Activated T-cell treated with anti-CD3 and anti-CD28 coated beads, Interleukin-2, amount 50 U/mL, for 72 hours (primary cell): ENCODE data around the gene CRADD. TPM values are rescaled to one million over a fixed set of nuclear protein-coding genes. Genes with fewer than 3 reads are reported as not detected.
A peak's percentile ranks its signal among the peaks of the same experiment; 100 is the strongest.
"Not testable (repeated sequence)": the region's sequence is repeated elsewhere in the genome, so short reads cannot be mapped to it uniquely, and the experiment has no call there.

Experiments used
- ATAC-seq, 2 donors: fragments of 150-1000 bp; cut with Tn5 transposase; replicated peaks in 1 of 2; 2 replicates each; pipeline ENCODE4 v1.10.0; 2021; ENCODE audit warnings: moderate library complexity in 2 of 2, mild to moderate bottlenecking in 1 of 2
- DNase-seq, 2 donors: peaks; one replicate each; pipeline ENCODE4 v3.0.0; 2021 to 2022; ENCODE audit warnings: mixed read lengths in 1 of 2
- H3K27ac Mint-ChIP-seq: one replicate; pipeline ENCODE4 v1.8.0; 2022; ENCODE audit warnings: mild to moderate bottlenecking, moderate library complexity, mixed read lengths
- H3K27me3 Mint-ChIP-seq: one replicate; pipeline ENCODE4 v1.8.0; 2022; ENCODE audit warnings: low read depth, mixed read lengths
- H3K36me3 Mint-ChIP-seq, 2 donors: one replicate each; pipeline ENCODE4 v1.8.0; 2022; ENCODE audit warnings: mixed read lengths in 2 of 2, mild to moderate bottlenecking in 1 of 2; ENCODE audit not compliant: insufficient read depth in 2 of 2
- H3K4me1 Mint-ChIP-seq: one replicate; pipeline ENCODE4 v1.8.0; 2022; ENCODE audit warnings: low read depth, mixed read lengths
- H3K4me3 Mint-ChIP-seq, 2 donors: one replicate each; pipeline ENCODE4 v1.8.0; 2022; ENCODE audit warnings: mild to moderate bottlenecking in 2 of 2, mixed read lengths in 2 of 2, moderate library complexity in 2 of 2
- H3K9me3 Mint-ChIP-seq, 2 donors: one replicate each; pipeline ENCODE4 v1.8.0; 2022; ENCODE audit warnings: mixed read lengths in 2 of 2
- total RNA-seq, 2 donors: library from RNA; stranded (reverse); gene quantifications; one replicate each; pipeline ENCODE4 v1.2.3, GENCODE V29; 2022

The CRADD gene
- total RNA-seq, 2 donors from 2014 or later, result 8.6 to 9.1 TPM

DNA sequence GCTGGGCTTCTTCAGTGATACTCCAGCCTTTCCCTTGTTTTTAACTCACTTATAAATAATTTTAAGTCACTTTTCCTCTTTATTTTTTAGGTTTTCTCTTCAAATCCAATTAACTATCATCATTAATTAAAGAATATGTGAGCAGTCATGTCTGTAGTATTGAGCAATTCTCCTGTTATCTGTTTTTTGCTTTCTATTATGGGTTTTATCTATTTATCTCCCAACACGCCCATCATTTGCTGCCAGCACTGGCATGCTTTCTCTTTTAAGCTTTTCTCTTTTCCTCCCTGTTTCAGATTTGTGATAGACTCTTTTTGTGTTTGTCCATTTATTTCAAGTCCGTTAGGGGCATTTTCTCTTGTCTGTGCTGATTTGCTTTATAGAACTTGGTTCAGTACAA lies 72.3 kb downstream of the CRADD start:
- no peak overlapping the region for H3K4me3 Mint-ChIP-seq
- peaks cover 19% of the 10 kb centered on the region for H3K4me1 Mint-ChIP-seq
- no peaks in the 10 kb centered on the region for H3K27me3 Mint-ChIP-seq

GRCh38 chr12:93750056-93750455 lies 72.9 kb downstream of the CRADD start:
- Mint-ChIP-seq H3K36me3 (peaks cover 12 to 26% of the 10 kb centered on the region in 2 donors), H3K9me3 (peaks cover 11 to 12% of the 10 kb centered on the region in 2 donors), H3K27ac (peak overlapping the region; percentile 66), H3K4me3 (no peak overlapping the region), H3K4me1 (peaks cover 17% of the 10 kb centered on the region), H3K27me3 (no peaks in the 10 kb centered on the region)
- DNase-seq (no peak), ATAC-seq (no peak)

More for the DNA sequence above, 72.3 kb downstream of the CRADD start:
- Mint-ChIP-seq H3K27ac (peak overlapping the region; percentile 66), H3K9me3 (peaks cover 7 to 12% of the 10 kb centered on the region in 2 donors), H3K36me3 (peaks cover 10 to 21% of the 10 kb centered on the region in 2 donors)
- ATAC-seq (no peak), DNase-seq (no peak)

- H3K27me3 Mint-ChIP-seq, result no peaks in the 10 kb centered on the region
- DNase-seq, result no peak
- H3K9me3 Mint-ChIP-seq, result peaks cover 11 to 12% of the 10 kb centered on the region in 2 donors
- ATAC-seq, result no peak
- no peak overlapping the region for H3K27ac Mint-ChIP-seq
- peaks cover 7% of the 10 kb centered on the region for H3K4me1 Mint-ChIP-seq
- H3K36me3 Mint-ChIP-seq, result peaks cover 12 to 27% of the 10 kb centered on the region in 2 donors
- H3K4me3 Mint-ChIP-seq, result no peak overlapping the region
These were observed 74.9 kb downstream of the CRADD start for GRCh38 chr12:93751864-93752610.

DNA sequence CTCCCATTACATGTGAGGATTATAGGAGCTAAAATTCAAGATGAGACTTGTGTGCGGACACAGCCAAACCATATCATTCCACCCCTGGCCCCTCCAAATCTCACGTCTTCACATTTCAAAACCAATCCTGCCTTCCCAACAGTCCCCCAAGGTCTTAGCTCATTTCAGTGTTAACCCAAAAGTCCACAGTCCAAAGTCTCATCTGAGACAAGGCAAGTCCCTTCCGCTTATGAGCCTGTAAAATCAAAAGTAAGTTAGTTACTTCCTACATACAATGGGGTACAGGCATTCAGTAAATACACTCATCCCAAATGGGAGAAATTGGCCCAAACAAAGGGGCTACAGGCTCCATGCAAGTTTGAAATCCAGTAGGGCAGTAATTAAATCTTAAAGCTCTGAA lies 76.1 kb downstream of the CRADD start:
- DNase-seq (no peak), ATAC-seq (no peak)
- H3K27me3 Mint-ChIP-seq, result no peaks in the 10 kb centered on the region
- H3K9me3 Mint-ChIP-seq, result peaks cover 11 to 12% of the 10 kb centered on the region in 2 donors
- peaks cover 14% of the 10 kb centered on the region for H3K4me1 Mint-ChIP-seq
- no peak overlapping the region for H3K4me3 Mint-ChIP-seq
- peaks cover 12 to 27% of the 10 kb centered on the region in 2 donors for H3K36me3 Mint-ChIP-seq
- no peak overlapping the region for H3K27ac Mint-ChIP-seq

DNA sequence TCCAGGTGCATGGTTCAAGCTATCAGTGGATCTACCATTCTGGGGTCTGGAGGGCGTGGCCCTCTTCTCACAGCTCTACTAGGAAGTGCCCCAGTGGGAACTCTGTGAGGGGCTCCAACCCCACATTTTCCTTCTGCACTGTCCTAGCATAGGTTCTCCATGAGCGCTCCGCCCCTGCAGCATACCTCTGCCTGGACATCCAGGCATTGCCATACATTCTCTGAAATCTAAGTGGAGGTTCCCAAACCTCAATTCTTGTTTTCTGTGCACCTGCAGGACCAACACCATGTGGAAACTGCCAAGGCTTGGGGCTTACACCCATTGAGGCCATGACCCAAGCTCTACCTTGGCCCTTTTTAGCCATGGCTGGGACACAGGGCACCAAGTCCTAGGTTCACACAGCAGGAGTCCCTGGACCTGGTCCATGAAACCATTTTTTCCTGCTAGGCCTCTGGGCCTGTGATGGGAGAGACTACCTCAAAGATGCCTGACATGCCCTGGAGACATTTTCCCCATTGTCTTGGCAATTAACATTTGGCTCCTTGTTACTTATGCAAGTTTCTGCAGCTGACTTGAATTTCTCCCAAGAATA lies 76.8 kb downstream of the CRADD start:
- H3K9me3 Mint-ChIP-seq, result peaks cover 11 to 12% of the 10 kb centered on the region in 2 donors
- no peak overlapping the region for H3K27ac Mint-ChIP-seq
- DNase-seq, result no peak
- no peaks in the 10 kb centered on the region for H3K27me3 Mint-ChIP-seq
- peaks cover 16% of the 10 kb centered on the region for H3K4me1 Mint-ChIP-seq
- peaks cover 12 to 27% of the 10 kb centered on the region in 2 donors for H3K36me3 Mint-ChIP-seq
- H3K4me3 Mint-ChIP-seq, result no peak overlapping the region
- no peak for ATAC-seq

- peaks cover 12 to 27% of the 10 kb centered on the region in 2 donors for H3K36me3 Mint-ChIP-seq
- H3K4me1 Mint-ChIP-seq, result peaks cover 19% of the 10 kb centered on the region
- not testable (repeated sequence) for H3K4me3 Mint-ChIP-seq, DNase-seq, H3K27me3 Mint-ChIP-seq, H3K27ac Mint-ChIP-seq, ATAC-seq
- peaks cover 11 to 12% of the 10 kb centered on the region in 2 donors for H3K9me3 Mint-ChIP-seq
These were observed 77.7 kb downstream of the CRADD start for GRCh38 chr12:93754859-93755258.

- Mint-ChIP-seq H3K27me3 (no peaks in the 10 kb centered on the region), H3K9me3 (peaks cover 11 to 12% of the 10 kb centered on the region in 2 donors), H3K4me3 (no peak overlapping the region), H3K36me3 (peaks cover 12 to 27% of the 10 kb centered on the region in 2 donors), H3K4me1 (peaks cover 21% of the 10 kb centered on the region), H3K27ac (no peak overlapping the region)
- ATAC-seq (no peak), DNase-seq (no peak)
These were observed 79.1 kb downstream of the CRADD start for GRCh38 chr12:93756288-93756687.

DNA sequence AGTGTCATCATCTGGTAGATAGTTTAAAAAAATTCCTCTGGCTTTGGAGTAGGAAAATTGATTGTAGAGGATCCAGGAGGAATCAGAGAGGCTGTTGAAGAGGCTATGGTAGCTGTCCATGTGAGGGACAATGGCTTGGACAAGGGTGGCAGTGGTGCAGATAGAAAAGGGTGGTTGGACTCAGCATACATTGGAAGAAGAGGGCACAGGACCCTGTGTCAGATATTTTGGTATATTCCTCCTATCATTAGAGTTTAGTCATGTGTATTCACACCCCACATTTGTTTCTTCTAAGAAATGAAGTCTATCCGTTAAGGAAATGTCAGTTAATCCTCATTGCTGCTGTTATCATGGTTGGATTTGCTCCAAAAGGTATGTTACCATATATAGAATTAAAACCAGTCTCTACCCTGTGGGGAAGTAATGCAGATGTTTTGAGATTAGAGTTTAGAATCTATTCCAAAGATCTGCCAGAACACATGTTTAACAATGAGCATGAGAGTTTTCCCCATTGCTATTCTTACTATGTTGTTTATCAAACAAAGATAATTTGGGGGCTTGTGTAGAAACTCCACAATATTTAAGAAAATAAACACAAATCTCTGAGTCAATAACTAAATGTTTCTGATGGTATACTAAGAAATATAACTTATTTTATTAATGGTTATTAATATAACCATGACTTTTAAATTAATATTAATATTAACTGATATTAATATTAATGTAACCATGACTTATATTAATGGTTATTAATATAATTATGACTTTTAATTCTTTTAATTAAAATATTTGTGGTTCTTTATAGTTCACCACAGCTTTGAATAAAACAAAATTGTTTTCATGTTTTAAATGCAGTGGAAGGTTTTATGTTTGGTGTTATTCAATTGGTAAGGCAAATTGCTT lies 80.9 kb downstream of the CRADD start:
- Mint-ChIP-seq H3K36me3 (peaks cover 7 to 18% of the 10 kb centered on the region in 2 donors), H3K9me3 (peaks cover 6 to 7% of the 10 kb centered on the region in 2 donors)
- no peak for ATAC-seq

DNA sequence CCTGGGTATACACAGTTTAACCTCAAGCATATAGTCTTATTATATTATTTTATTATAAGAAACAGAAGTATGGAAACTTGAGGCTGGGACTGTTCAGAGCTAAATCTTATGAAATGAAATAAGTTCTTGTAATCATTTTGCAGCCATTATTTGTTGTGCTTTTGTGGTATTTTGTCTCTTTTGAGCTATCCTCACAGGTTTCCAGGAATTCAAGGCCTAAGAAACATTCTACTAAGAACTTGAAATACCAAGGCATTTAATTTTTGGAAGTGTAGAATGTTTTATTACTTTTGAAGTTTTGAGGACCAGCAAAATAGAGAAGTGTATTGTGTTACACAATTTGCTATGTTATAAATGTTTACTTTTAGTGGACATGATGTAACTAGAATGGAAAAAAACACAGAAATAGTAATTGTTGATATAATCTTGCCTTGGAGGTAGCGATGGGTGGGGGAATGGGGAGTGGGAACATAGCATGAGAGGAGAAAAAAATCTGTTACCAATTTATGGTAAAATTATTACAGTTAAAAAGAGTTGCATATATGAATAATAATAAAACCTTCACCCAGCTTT lies 81.7 kb downstream of the CRADD start:
- H3K36me3 Mint-ChIP-seq, result peaks cover 4 to 10% of the 10 kb centered on the region in 2 donors
- H3K27ac Mint-ChIP-seq, result no peak overlapping the region
- DNase-seq, result no peak
- no peaks in the 10 kb centered on the region for H3K27me3 Mint-ChIP-seq
- peaks cover 3 to 6% of the 10 kb centered on the region in 2 donors for H3K9me3 Mint-ChIP-seq
- no peak overlapping the region for H3K4me3 Mint-ChIP-seq
- no peak for ATAC-seq
- peaks cover 30% of the 10 kb centered on the region for H3K4me1 Mint-ChIP-seq

More for the DNA sequence above, 80.9 kb downstream of the CRADD start:
- Mint-ChIP-seq H3K27ac (no peak overlapping the region), H3K27me3 (no peaks in the 10 kb centered on the region), H3K4me1 (peaks cover 30% of the 10 kb centered on the region), H3K4me3 (no peak overlapping the region)
- DNase-seq, result no peak

GRCh38 chr12:93759512-93760081 lies 82.4 kb downstream of the CRADD start:
- ATAC-seq, result no peak
- no peak for DNase-seq
- Mint-ChIP-seq H3K36me3 (peaks cover 1 to 5% of the 10 kb centered on the region in 2 donors), H3K9me3 (peaks cover 0 to 3% of the 10 kb centered on the region in 2 donors), H3K4me1 (peaks cover 30% of the 10 kb centered on the region), H3K27ac (no peak overlapping the region), H3K4me3 (no peak overlapping the region), H3K27me3 (no peaks in the 10 kb centered on the region)

- no peaks in the 10 kb centered on the region for H3K27me3 Mint-ChIP-seq
- H3K36me3 Mint-ChIP-seq, result peaks cover 0 to 4% of the 10 kb centered on the region in 2 donors
- DNase-seq (no peak), ATAC-seq (no peak)
- no peaks in the 10 kb centered on the region for H3K9me3 Mint-ChIP-seq
- H3K27ac Mint-ChIP-seq, result no peak overlapping the region
- H3K4me3 Mint-ChIP-seq, result no peak overlapping the region
- peaks cover 30% of the 10 kb centered on the region for H3K4me1 Mint-ChIP-seq
These were observed 83.2 kb downstream of the CRADD start for GRCh38 chr12:93760275-93760875.

GRCh38 chr12:93762059-93762719 lies 85.0 kb downstream of the CRADD start:
- H3K36me3 Mint-ChIP-seq, result peaks cover 0 to 2% of the 10 kb centered on the region in 2 donors
- no peak overlapping the region for H3K4me3 Mint-ChIP-seq
- H3K27ac Mint-ChIP-seq, result no peak overlapping the region
- H3K27me3 Mint-ChIP-seq, result no peaks in the 10 kb centered on the region
- ATAC-seq, result no peak
- peaks cover 33% of the 10 kb centered on the region for H3K4me1 Mint-ChIP-seq
- DNase-seq, result no peak
- H3K9me3 Mint-ChIP-seq, result no peaks in the 10 kb centered on the region
